GM18867 (cell line): ENCODE measurements around the gene SNX25.

Experiments used
- ATAC-seq: cut with Tn5 transposase; IDR thresholded peaks from one replicate; pipeline ENCODE4 v1.9.1; 2021; ENCODE audit warnings: mild to moderate bottlenecking, moderate library complexity; ENCODE audit not compliant: unreplicated experiment

The SNX25 gene

GRCh38 chr4:185258741-185259140 lies 49.3 kb downstream of the SNX25 start:
- peak; percentile 38 for ATAC-seq

- no peak for ATAC-seq
These were observed 50.3 kb downstream of the SNX25 start for GRCh38 chr4:185259719-185260118.

GRCh38 chr4:185261946-185262345 lies 52.5 kb downstream of the SNX25 start:
- no peak for ATAC-seq

- ATAC-seq: peak; percentile 85
These were observed 54.0 kb downstream of the SNX25 start for GRCh38 chr4:185263419-185263818.

GRCh38 chr4:185265942-185266341 lies 56.5 kb downstream of the SNX25 start:
- peak; percentile 72 for ATAC-seq

GRCh38 chr4:185269286-185269685 lies 59.9 kb downstream of the SNX25 start:
- no peak for ATAC-seq

GRCh38 chr4:185270037-185270436 lies 60.6 kb downstream of the SNX25 start:
- ATAC-seq: no peak

- ATAC-seq: no peak
These were observed 61.5 kb downstream of the SNX25 start for GRCh38 chr4:185270885-185271284.

GRCh38 chr4:185272245-185272644 lies 62.8 kb downstream of the SNX25 start:
- no peak for ATAC-seq

GRCh38 chr4:185275501-185275900 lies 66.1 kb downstream of the SNX25 start:
- no peak for ATAC-seq

- no peak for ATAC-seq
These were observed 66.6 kb downstream of the SNX25 start for GRCh38 chr4:185276036-185276435.

GRCh38 chr4:185278716-185279115 lies 69.3 kb downstream of the SNX25 start:
- no peak for ATAC-seq

- no peak for ATAC-seq
These were observed 71.2 kb downstream of the SNX25 start for GRCh38 chr4:185280608-185281007.

- ATAC-seq: no peak
These were observed 73.6 kb downstream of the SNX25 start for GRCh38 chr4:185282968-185283367.

- ATAC-seq: no peak
These were observed 74.3 kb downstream of the SNX25 start for GRCh38 chr4:185283723-185284122.

- no peak for ATAC-seq
These were observed 76.4 kb downstream of the SNX25 start for GRCh38 chr4:185285632-185286393.

- no peak for ATAC-seq
These were observed 77.2 kb downstream of the SNX25 start for GRCh38 chr4:185286571-185286970.

GRCh38 chr4:185287031-185287430 lies 77.6 kb downstream of the SNX25 start:
- ATAC-seq: no peak

GRCh38 chr4:185290018-185290607 lies 80.7 kb downstream of the SNX25 start:
- ATAC-seq: no peak

- no peak for ATAC-seq
These were observed 81.3 kb downstream of the SNX25 start for GRCh38 chr4:185290656-185291055.

GRCh38 chr4:185293202-185293601 lies 83.8 kb downstream of the SNX25 start:
- no peak for ATAC-seq

- no peak for ATAC-seq
These were observed 87.5 kb downstream of the SNX25 start for GRCh38 chr4:185296665-185297460.
